Testis (tissue), 2 donors: ENCODE results near the gene PCBP3.

Experiments
- CTCF ChIP-seq, 3 experiments: fragments of 450-650 bp in 2 of 3; fragments of 200-600 bp in 1 of 3; sonication (generic) in 1 of 3; IDR thresholded peaks; one replicate each; pipeline ENCODE4 v1.5.1; 2016 to 2019; ENCODE audit warnings: antibody characterized with exemption in 3 of 3, mild to moderate bottlenecking in 2 of 3, moderate library complexity in 1 of 3
- POLR2A ChIP-seq: fragments of 450-650 bp; IDR thresholded peaks from one replicate; pipeline ENCODE4 v1.6.1; 2017; ENCODE audit warnings: antibody characterized with exemption, mild to moderate bottlenecking, moderate library complexity

GRCh38 chr21:45715441-45715840, 71.9 kb downstream of the PCBP3 start:
- no peak for TF ChIP-seq POLR2A
- TF ChIP-seq CTCF (IDR thresholded peaks at IDR 0.05) = no peak
